AG09319 (cell line): Measurements from ENCODE around the gene PDK1.

Experiments
- DNase-seq: peaks from one replicate; pipeline ENCODE4 v3.0.0-alpha.2; 2010; ENCODE audit warnings: low read depth; ENCODE audit errors: extremely low read depth
- TF ChIP-seq, protein P1 (sequence below): IDR thresholded peaks from 2 replicates; pipeline ENCODE4 v1.5.1; 2011; ENCODE audit warnings: low read depth, mild to moderate bottlenecking, inconsistent platforms, low read length, moderate library complexity

Gene PDK1

DNA sequence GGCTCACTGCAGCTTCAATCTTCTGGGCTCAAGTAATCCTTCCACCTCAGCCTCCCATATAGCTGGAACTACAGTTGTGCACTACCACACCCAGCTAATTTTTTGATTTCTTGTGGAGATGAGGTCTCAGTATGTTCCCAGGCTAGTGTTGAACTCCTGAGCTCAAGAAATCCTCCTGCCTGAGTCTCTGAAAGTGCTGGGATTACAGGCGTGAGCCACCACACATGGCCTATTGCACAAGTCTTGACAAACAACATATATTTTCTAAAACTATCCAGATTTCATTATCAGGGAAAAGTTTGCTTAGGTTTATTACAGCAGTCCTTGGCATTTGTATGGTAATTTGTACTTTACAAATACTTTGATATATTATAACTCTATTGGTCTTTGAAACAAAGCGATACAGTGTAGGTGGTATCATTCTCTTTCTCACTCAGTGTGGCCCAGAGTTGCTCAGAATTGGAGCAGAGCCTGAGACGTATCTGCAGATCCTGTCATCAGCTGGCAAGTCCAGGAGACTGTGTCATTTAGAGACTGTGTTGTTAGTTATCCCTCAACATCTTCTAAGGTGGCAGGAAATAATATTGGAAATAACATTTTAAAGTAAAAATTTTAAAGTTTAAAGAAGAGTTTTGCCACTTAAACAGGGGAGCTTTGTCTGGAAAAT, 41.4 kb downstream of the PDK1 start:
- no peak for DNase-seq
- TF ChIP-seq, protein P1, sequence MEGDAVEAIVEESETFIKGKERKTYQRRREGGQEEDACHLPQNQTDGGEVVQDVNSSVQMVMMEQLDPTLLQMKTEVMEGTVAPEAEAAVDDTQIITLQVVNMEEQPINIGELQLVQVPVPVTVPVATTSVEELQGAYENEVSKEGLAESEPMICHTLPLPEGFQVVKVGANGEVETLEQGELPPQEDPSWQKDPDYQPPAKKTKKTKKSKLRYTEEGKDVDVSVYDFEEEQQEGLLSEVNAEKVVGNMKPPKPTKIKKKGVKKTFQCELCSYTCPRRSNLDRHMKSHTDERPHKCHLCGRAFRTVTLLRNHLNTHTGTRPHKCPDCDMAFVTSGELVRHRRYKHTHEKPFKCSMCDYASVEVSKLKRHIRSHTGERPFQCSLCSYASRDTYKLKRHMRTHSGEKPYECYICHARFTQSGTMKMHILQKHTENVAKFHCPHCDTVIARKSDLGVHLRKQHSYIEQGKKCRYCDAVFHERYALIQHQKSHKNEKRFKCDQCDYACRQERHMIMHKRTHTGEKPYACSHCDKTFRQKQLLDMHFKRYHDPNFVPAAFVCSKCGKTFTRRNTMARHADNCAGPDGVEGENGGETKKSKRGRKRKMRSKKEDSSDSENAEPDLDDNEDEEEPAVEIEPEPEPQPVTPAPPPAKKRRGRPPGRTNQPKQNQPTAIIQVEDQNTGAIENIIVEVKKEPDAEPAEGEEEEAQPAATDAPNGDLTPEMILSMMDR: no peak

DNA sequence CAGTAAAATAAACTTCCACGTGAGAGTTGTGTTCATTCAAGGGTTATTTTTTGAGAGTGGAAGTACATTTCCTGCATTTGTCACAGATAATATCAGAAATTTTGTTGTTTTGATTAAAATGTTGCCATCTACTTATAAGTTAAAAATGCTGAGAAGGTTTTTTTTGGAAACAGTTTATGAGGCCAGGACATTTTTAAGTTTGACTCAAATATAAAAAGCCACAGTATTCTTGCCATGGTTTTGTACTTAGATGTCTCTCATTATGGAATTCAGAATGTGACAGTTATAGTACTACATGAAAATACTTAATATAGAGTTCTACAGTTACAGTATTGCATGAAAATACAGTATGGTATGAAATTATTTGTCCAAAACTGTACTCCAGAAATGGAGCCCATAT, 44.1 kb downstream of the PDK1 start:
- DNase-seq: no peak
- TF ChIP-seq, protein P1: no peak

DNA sequence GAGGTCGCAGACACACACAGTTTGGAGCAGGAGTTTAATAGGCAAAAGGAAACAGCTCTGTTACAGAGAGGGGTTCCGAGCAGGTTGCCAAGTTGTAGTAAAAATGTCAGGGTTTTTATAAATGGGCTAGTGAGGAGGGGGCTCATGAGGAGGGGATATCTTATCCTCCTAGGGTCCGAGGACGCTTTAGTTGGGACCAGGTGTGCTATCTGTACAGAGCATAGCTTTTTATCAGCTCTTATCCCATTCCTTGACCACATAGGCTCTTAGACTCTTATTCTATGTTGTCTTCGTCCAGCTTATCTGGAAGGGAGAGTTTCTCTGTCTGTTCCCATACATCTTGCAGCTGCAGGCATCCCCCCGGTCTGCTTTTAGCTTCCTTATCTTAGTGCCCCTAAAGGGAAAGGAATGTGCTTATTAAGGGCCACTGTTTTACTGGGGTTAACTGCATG, 44.7 kb downstream of the PDK1 start:
- no peak for DNase-seq
- TF ChIP-seq, protein P1: no peak

DNA sequence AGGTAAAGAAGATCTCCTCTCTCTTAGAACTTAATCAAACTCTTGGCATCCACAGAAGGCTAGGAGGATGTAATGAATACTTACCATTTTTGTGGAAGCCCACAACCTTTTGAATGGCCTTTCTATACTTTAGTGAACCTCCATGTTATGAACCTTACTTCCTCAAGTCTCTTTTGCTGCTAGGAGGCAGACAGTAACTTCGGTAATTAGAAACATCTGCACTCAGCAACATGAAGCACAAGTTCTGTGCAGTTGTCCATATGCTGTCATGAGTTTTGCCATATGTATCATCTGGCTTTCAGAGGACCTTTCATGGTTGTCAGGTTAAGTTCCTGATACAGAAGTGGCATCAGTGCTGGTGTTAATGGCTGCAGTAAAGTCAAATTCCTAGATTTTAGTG, 50.4 kb downstream of the PDK1 start:
- TF ChIP-seq, protein P1: no peak

DNA sequence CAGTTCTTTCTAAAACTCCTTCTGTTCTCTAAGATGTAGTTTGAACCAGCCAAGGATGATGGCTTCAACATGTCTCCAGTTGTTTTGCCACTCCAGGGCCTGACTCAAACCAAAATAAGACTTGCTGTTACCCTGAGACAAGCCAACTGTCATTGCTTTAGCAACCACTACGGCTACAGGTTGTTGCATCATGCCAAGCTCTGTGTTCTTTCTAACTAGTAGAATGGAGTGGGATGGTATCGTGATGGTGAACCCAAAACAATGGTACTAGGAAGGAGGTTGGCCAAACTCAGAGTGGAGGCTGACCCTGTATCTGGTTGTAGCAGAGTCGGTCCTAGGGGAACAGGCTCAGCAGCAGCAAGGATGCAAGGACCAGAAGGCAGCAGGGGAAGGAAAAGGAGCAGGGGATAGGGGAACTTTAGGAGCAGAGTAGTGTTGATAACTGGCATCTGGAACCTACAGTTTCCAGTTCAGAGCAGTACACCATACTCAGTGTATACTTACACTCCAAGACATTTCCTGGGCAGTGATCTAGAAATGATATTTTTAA, 51.6 kb downstream of the PDK1 start:
- no peak for DNase-seq
- TF ChIP-seq, protein P1: no peak

More for the DNA sequence above, 50.4 kb downstream of the PDK1 start:
- peak; percentile 29 for DNase-seq

DNA sequence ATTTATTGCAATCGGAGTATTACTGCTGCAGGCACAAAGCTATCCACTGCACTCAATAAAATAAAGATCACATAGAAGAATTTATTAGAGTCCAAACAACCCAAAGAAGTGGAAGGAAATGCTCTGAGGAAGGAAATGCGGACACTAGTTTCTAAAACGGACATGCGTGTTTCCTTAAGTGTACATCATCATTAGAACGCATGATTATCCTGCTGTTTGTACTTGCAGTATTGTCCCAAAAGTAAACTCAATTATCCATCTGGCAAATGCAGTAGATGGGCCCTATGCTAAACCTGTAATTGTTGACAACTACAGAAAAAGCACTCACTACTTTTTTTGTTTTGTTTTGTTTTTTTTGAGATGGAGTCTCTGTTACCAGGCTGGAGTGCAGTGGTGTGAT, 53.6 kb downstream of the PDK1 start:
- DNase-seq: no peak
- TF ChIP-seq, protein P1: no peak

DNA sequence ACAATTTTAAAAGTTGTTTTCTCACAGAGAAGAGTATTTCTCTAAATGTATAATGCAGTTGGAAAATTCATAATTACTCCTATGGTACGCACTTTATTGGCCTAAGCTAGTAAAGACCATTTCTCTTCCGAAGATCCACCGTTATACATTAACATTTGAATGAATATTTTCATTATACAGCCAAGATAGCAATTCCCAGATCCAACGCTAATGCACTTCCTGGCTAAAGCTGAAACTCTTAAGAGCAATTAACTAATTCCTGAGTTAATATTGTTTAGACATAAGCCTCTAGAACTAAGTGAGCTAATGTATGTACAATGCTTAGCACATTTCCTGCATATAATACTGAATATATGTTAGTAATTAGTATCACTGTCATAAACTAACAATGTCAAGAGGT, 56.2 kb downstream of the PDK1 start:
- no peak for DNase-seq
- TF ChIP-seq, protein P1: no peak
